Embryonic facial prominence (tissue), 1 donor: ENCODE data around the gene RSPH10B2.
"Not testable (repeated sequence)": the region's sequence is repeated elsewhere in the genome, so short reads cannot be mapped to it uniquely, and the experiment has no call there.

Experiments used
- DNase-seq: peaks from one replicate; pipeline ENCODE4 v3.0.0-alpha.2; 2016; ENCODE audit errors: extremely low spot score

Gene RSPH10B2

GRCh38 chr7:6842278-6842921 is 88.5 kb downstream of the RSPH10B2 start:
- not testable (repeated sequence) for DNase-seq

- DNase-seq = not testable (repeated sequence)
Observed at GRCh38 chr7:6843092-6843491, 89.2 kb downstream of the RSPH10B2 start.

- not testable (repeated sequence) for DNase-seq
Observed at GRCh38 chr7:6843654-6844053, 89.8 kb downstream of the RSPH10B2 start.

- DNase-seq = not testable (repeated sequence)
Observed at GRCh38 chr7:6845971-6846449, 92.1 kb downstream of the RSPH10B2 start.

GRCh38 chr7:6847751-6848150 is 93.8 kb downstream of the RSPH10B2 start:
- not testable (repeated sequence) for DNase-seq
